Loucy (cell line): ENCODE data around the gene TTYH3.

ENCODE experiments used
- EZH2phosphoT487 ChIP-seq: fragments of 200-600 bp; IDR thresholded peaks from 2 replicates; pipeline ENCODE4 v1.6.1; 2018; ENCODE audit warnings: antibody characterized with exemption, mild to moderate bottlenecking, moderate library complexity, borderline replicate concordance
- TF ChIP-seq, protein P1 (sequence below): fragments of 200-600 bp; sonication (generic); conservative IDR thresholded peaks from 2 replicates; pipeline ENCODE4 v1.5.1; 2014; ENCODE audit warnings: mild to moderate bottlenecking, antibody characterized with exemption, low read length

DNA sequence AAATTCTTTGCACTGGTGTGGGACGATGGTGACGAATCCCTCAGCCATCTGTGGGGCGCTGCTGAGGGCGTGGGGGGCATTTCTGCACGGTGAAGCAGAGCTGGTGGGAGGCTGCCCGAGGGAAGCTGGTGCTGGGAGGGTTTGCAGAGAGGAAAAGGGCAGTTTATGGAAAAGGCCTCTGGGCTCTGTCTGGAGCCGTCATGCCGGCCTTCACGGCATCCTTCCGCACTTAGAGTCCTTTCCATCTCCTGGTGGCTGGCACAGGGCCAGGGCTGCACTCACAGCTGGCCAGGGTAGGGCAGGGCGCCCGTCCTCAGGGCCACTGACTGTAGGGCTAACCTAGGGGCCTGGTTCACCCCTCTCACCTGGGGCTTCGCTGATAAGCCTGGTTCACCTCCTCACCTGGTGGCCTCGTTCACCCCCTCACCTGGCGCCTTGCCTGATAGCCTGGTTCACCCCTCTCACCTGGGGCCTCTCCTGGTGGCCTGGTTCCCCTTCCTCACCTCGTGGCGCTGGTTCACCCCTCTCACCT lies 55.6 kb downstream of the TTYH3 start:
- TF ChIP-seq, protein P1, sequence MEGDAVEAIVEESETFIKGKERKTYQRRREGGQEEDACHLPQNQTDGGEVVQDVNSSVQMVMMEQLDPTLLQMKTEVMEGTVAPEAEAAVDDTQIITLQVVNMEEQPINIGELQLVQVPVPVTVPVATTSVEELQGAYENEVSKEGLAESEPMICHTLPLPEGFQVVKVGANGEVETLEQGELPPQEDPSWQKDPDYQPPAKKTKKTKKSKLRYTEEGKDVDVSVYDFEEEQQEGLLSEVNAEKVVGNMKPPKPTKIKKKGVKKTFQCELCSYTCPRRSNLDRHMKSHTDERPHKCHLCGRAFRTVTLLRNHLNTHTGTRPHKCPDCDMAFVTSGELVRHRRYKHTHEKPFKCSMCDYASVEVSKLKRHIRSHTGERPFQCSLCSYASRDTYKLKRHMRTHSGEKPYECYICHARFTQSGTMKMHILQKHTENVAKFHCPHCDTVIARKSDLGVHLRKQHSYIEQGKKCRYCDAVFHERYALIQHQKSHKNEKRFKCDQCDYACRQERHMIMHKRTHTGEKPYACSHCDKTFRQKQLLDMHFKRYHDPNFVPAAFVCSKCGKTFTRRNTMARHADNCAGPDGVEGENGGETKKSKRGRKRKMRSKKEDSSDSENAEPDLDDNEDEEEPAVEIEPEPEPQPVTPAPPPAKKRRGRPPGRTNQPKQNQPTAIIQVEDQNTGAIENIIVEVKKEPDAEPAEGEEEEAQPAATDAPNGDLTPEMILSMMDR: no peak
- no peak for TF ChIP-seq EZH2phosphoT487
